IMR-90 (cell line): ENCODE data around the gene TRIM24. TPM values are rescaled to one million over a fixed set of nuclear protein-coding genes. Genes with fewer than 3 reads are reported as not detected.

Experiments used
- ATAC-seq: fragments of 200-7000 bp; cut with Tn5 transposase; 2 replicates; pipeline ENCODE4 v1.9.1; 2020; ENCODE audit warnings: low read depth, mild to moderate bottlenecking, moderate library complexity
- BruUV-seq: library from RNA; stranded (reverse); fragments of 400-500 nt; replicated peaks from 2 replicates; lab custom pipeline; 2021; lab: Mats Ljungman, UMichigan
- CTCF ChIA-PET: fragments of 300-600 bp; formaldehyde crosslinking; extraction: SDS; loops from one replicate; lab custom pipeline; 2021; ENCODE audit warnings: antibody characterized with exemption; lab: Yijun Ruan, JAX
- POLR2A ChIA-PET: fragments of 300-600 bp; sonication (Branson Sonifier 250); formaldehyde crosslinking; loops from one replicate; lab custom pipeline; 2022; ENCODE audit warnings: antibody characterized with exemption; ENCODE audit not compliant: unreplicated experiment; lab: Charles Lee
- DNase-seq: peaks from one replicate; pipeline ENCODE4 v3.0.0; 2013
- H2AFZ ChIP-seq: replicated peaks from 2 replicates; pipeline ENCODE3; 2013; ENCODE audit warnings: low read length, mild to moderate bottlenecking; ENCODE audit not compliant: poor library complexity
- H2AK5ac ChIP-seq: 2 replicates; pipeline ENCODE4 v1.6.1; 2013; ENCODE audit warnings: low read depth, low read length, inconsistent platforms
- H2AK9ac ChIP-seq: replicated peaks from 2 replicates; pipeline ENCODE3; 2013; ENCODE audit warnings: mild to moderate bottlenecking, low read depth, low read length, moderate library complexity; ENCODE audit not compliant: poor library complexity
- H2BK120ac ChIP-seq: 2 replicates; pipeline ENCODE4 v1.6.1; 2013; ENCODE audit warnings: low read depth, low read length, inconsistent platforms
- H2BK15ac ChIP-seq: 3 replicates; pipeline ENCODE4 v1.6.1; 2013; ENCODE audit warnings: low read depth, low read length, inconsistent platforms
- H2BK20ac ChIP-seq: 2 replicates; pipeline ENCODE4 v1.6.1; 2013; ENCODE audit warnings: low read depth, mild to moderate bottlenecking, inconsistent platforms, low read length, moderate library complexity
- H2BK5ac ChIP-seq: 2 replicates; pipeline ENCODE4 v1.6.1; 2013; ENCODE audit warnings: mild to moderate bottlenecking, low read depth, low read length, inconsistent platforms; ENCODE audit not compliant: poor library complexity, severe bottlenecking
- H3K14ac ChIP-seq: replicated peaks from 2 replicates; pipeline ENCODE4 v1.6.1; 2013; ENCODE audit warnings: low read depth, low read length, inconsistent platforms
- H3K18ac ChIP-seq: 2 replicates; pipeline ENCODE4 v1.6.1; 2013; ENCODE audit warnings: low read depth, low read length, control low read depth
- H3K23ac ChIP-seq: 2 replicates; pipeline ENCODE4 v1.6.1; 2013; ENCODE audit warnings: low read depth, low read length, inconsistent platforms
- H3K27ac ChIP-seq: 2 replicates; pipeline ENCODE4 v1.5.1; 2013; ENCODE audit warnings: mild to moderate bottlenecking, control low read depth, low read length; ENCODE audit not compliant: insufficient read depth
- H3K27me3 ChIP-seq: 2 replicates; pipeline ENCODE4 v1.6.1; 2013; ENCODE audit warnings: low read length; ENCODE audit not compliant: control insufficient read depth, insufficient read depth
- H3K36me3 ChIP-seq: 2 replicates; pipeline ENCODE4 v1.6.1; 2013; ENCODE audit warnings: low read length, mixed read lengths; ENCODE audit not compliant: control insufficient read depth, insufficient read depth
- H3K4ac ChIP-seq: 2 replicates; pipeline ENCODE4 v1.6.1; 2013; ENCODE audit warnings: low read depth, low read length, inconsistent platforms
- H3K4me1 ChIP-seq: 2 replicates; pipeline ENCODE4 v1.6.1; 2013; ENCODE audit warnings: low read length, mixed read lengths; ENCODE audit not compliant: control insufficient read depth, insufficient read depth
- H3K4me2 ChIP-seq: 2 replicates; pipeline ENCODE4 v1.6.1; 2013; ENCODE audit warnings: low read depth, mild to moderate bottlenecking, control low read depth, low read length, moderate library complexity
- H3K4me3 ChIP-seq: 2 replicates; pipeline ENCODE4 v1.5.1; 2013; ENCODE audit warnings: low read depth, mild to moderate bottlenecking, control low read depth, low read length, moderate library complexity; ENCODE audit not compliant: insufficient read depth
- H3K56ac ChIP-seq: 2 replicates; pipeline ENCODE4 v1.6.1; 2013; ENCODE audit warnings: low read length, inconsistent platforms; ENCODE audit not compliant: insufficient read depth; ENCODE audit errors: extremely low read depth
- H3K79me1 ChIP-seq, 2 experiments: 2 replicates each; pipeline ENCODE4 v1.6.1; 2013; ENCODE audit warnings: low read length in 2 of 2, inconsistent platforms in 1 of 2, low read depth in 1 of 2
- H3K9ac ChIP-seq: 2 replicates; pipeline ENCODE4 v1.6.1; 2013; ENCODE audit warnings: low read depth, low read length, control low read depth
- H3K9me1 ChIP-seq: 2 replicates; pipeline ENCODE4 v1.6.1; 2013; ENCODE audit warnings: low read length, inconsistent platforms; ENCODE audit not compliant: insufficient read depth
- H3K9me3 ChIP-seq: 2 replicates; pipeline ENCODE4 v1.6.1; 2013; ENCODE audit warnings: low read length; ENCODE audit not compliant: control insufficient read depth, insufficient read depth
- H4K20me1 ChIP-seq: 2 replicates; pipeline ENCODE4 v1.6.1; 2013; ENCODE audit warnings: low read length, inconsistent platforms; ENCODE audit not compliant: insufficient read depth
- H4K5ac ChIP-seq: 2 replicates; pipeline ENCODE4 v1.6.1; 2013; ENCODE audit warnings: mild to moderate bottlenecking, low read depth, low read length, control low read depth
- H4K8ac ChIP-seq, 2 experiments: 2 replicates each; pipeline ENCODE4 v1.6.1; 2013; ENCODE audit warnings: low read depth in 2 of 2, low read length in 2 of 2, control low read depth in 1 of 2, inconsistent platforms in 1 of 2
- H4K91ac ChIP-seq: 2 replicates; pipeline ENCODE4 v1.6.1; 2013; ENCODE audit warnings: low read depth, low read length, inconsistent platforms; ENCODE audit not compliant: insufficient read depth
- BHLHE40 ChIP-seq: fragments of 150-350 bp; IDR thresholded peaks from 2 replicates; pipeline ENCODE4 v1.6.1; 2016; ENCODE audit warnings: mild to moderate bottlenecking, low read depth, low read length
- CEBPB ChIP-seq: IDR thresholded peaks from 2 replicates; pipeline ENCODE4 v1.6.1; 2012; ENCODE audit warnings: low read depth, low read length, improper control_type of control experiment
- CHD1 ChIP-seq: IDR thresholded peaks from 2 replicates; pipeline ENCODE4 v1.6.1; 2012; ENCODE audit warnings: low read depth, low read length, improper control_type of control experiment
- CTCF ChIP-seq: conservative IDR thresholded peaks from 2 replicates; pipeline ENCODE4 v1.5.1; 2012; ENCODE audit warnings: mild to moderate bottlenecking, low read depth, low read length, improper control_type of control experiment
- ELK1 ChIP-seq: fragments of 150-350 bp; IDR thresholded peaks from 2 replicates; pipeline ENCODE4 v1.6.1; 2016; ENCODE audit warnings: low read depth, mild to moderate bottlenecking, low read length, moderate library complexity, borderline replicate concordance
- FOS ChIP-seq: fragments of 150-350 bp; IDR thresholded peaks from 2 replicates; pipeline ENCODE4 v1.6.1; 2016; ENCODE audit warnings: low read depth, low read length
- MAFK ChIP-seq: IDR thresholded peaks from 2 replicates; pipeline ENCODE4 v1.6.1; 2012; ENCODE audit warnings: low read depth, low read length, improper control_type of control experiment
- MAZ ChIP-seq: IDR thresholded peaks from 2 replicates; pipeline ENCODE4 v1.6.1; 2012; ENCODE audit warnings: low read depth, mild to moderate bottlenecking, low read length, improper control_type of control experiment, moderate library complexity, borderline replicate concordance
- MXI1 ChIP-seq: IDR thresholded peaks from 2 replicates; pipeline ENCODE4 v1.6.1; 2012; ENCODE audit warnings: low read depth, mild to moderate bottlenecking, low read length, moderate library complexity, borderline replicate concordance
- NFE2L2 ChIP-seq: fragments of 150-350 bp; IDR thresholded peaks from 2 replicates; pipeline ENCODE4 v1.6.1; 2016; ENCODE audit warnings: low read depth, mild to moderate bottlenecking, low read length
- POLR2A ChIP-seq: IDR thresholded peaks from 2 replicates; pipeline ENCODE4 v1.6.1; 2012; ENCODE audit warnings: mild to moderate bottlenecking, low read depth, low read length
- RAD21 ChIP-seq: IDR thresholded peaks from 2 replicates; pipeline ENCODE4 v1.6.1; 2012; ENCODE audit warnings: low read length, improper control_type of control experiment
- RCOR1 ChIP-seq: IDR thresholded peaks from 2 replicates; pipeline ENCODE4 v1.6.1; 2012; ENCODE audit warnings: mild to moderate bottlenecking, low read length, improper control_type of control experiment; ENCODE audit not compliant: insufficient replicate concordance
- RFX5 ChIP-seq: IDR thresholded peaks from 2 replicates; pipeline ENCODE4 v1.8.0; 2012; ENCODE audit warnings: low read depth, mild to moderate bottlenecking, low read length, moderate library complexity
- SMC3 ChIP-seq: fragments of 150-350 bp; IDR thresholded peaks from 2 replicates; pipeline ENCODE4 v1.6.1; 2016; ENCODE audit warnings: low read depth, mild to moderate bottlenecking, antibody characterized with exemption, low read length, moderate library complexity
- USF2 ChIP-seq: fragments of 150-350 bp; IDR thresholded peaks from 2 replicates; pipeline ENCODE4 v1.6.1; 2017; ENCODE audit warnings: mild to moderate bottlenecking, antibody characterized with exemption, low read length, low read depth
- WGBS, 2 experiments: methylation state at CpG; one replicate each; pipeline versions ENCODE4 v1.1.5 to v1.1.7; 2013; ENCODE audit warnings: missing lambda C conversion rate in 2 of 2; ENCODE audit not compliant: insufficient read length in 1 of 2; ENCODE audit errors: extremely low coverage in 2 of 2; 5-methylcytosine and 5-hydroxymethylcytosine counted together
- dilution Hi-C: fragments of 300-500 bp; cut with HindIII; formaldehyde crosslinking; loops from one replicate; pipeline ENCODE4 v1.14.3; 2018; ENCODE audit warnings: low sequenced_read_pairs; ENCODE audit not compliant: unreplicated experiment
- in situ Hi-C: fragments of 300-500 bp; cut with MboI; formaldehyde crosslinking; loops from 3 replicates; pipeline ENCODE4 v1.14.3; 2019; ENCODE audit warnings: low sequenced_read_pairs, inconsistent platforms, mixed read lengths
- intact Hi-C: fragments of 100-400 bp; cut with micrococcal nuclease; formaldehyde crosslinking; loops from 2 replicates; pipeline ENCODE4 v1.10.0; 2022
- polyA plus RNA-seq, 3 experiments: library from polyadenylated mRNA; depleted of rRNA; stranded (reverse); fragments of >200 nt; gene quantifications; 2 replicates each; pipeline ENCODE4 v1.2.3, GENCODE V29; 2012; ENCODE audit warnings: low replicate concordance in 1 of 3
- total RNA-seq: library from RNA; depleted of rRNA; stranded (reverse); fragments of >200 nt; gene quantifications from 2 replicates; pipeline ENCODE4 v1.2.3, GENCODE V29; 2012

Gene TRIM24
- total and polyA plus RNA-seq, 2 of the 4 experiments (the other 2 are of a cell fraction): 4.1 to 5.7 TPM

GRCh38 chr7:138521837-138522461, 61.9 kb downstream of the TRIM24 start:
- Histone ChIP-seq H3K18ac (no peak overlapping the region), H2AK9ac (no peak overlapping the region), H2BK5ac (no peak overlapping the region), H3K27me3 (no peaks in the 10 kb centered on the region), H2BK20ac (no peak overlapping the region), H3K4me2 (no peak overlapping the region), H4K8ac (no peak overlapping the region), H2BK120ac (no peak overlapping the region), H3K23ac (no peak overlapping the region), H2AK5ac (no peak overlapping the region), H4K20me1 (no peaks in the 10 kb centered on the region), H3K36me3 (peaks cover 3% of the 10 kb centered on the region; the same call in 1 of the 2 replicates), H3K4me3 (no peak overlapping the region), H3K79me1 (no peaks in the 10 kb centered on the region), H3K14ac (no peak overlapping the region), H3K4me1 (no peaks in the 10 kb centered on the region), H2AFZ (no peak overlapping the region), H4K5ac (no peak overlapping the region), H3K9ac (no peak overlapping the region), H3K27ac (no peak overlapping the region), H2BK15ac (no peak overlapping the region), H3K56ac (no peak overlapping the region), H3K9me3 (0 out of 2 replicates have a peak, but pooled peaks cover 3% of the 10 kb centered on the region), H3K4ac (no peak overlapping the region), H3K9me1 (no peaks in the 10 kb centered on the region), H4K91ac (no peak overlapping the region)
- no peak for TF ChIP-seq MAZ
- no peak for TF ChIP-seq BHLHE40
- TF ChIP-seq POLR2A: no peak
- TF ChIP-seq CHD1: no peak
- no peak for TF ChIP-seq RFX5
- no peak for TF ChIP-seq CTCF
- TF ChIP-seq RCOR1: no peak
- no peak for TF ChIP-seq RAD21
- no peak for TF ChIP-seq FOS
- TF ChIP-seq SMC3: no peak
- TF ChIP-seq MXI1: no peak
- no peak for TF ChIP-seq MAFK
- no peak for TF ChIP-seq CEBPB
- no peak for TF ChIP-seq NFE2L2
- no peak for TF ChIP-seq USF2
- no peak for TF ChIP-seq ELK1
- DNase-seq (no peak), ATAC-seq (no peak)
- dilution Hi-C loops: no loop called here
- POLR2A ChIA-PET: no interaction called here
- no CpG with 5 or more reads among the region's 7 CpGs for WGBS, 2 experiments
- CTCF ChIA-PET: interaction anchor here (0.6 kb wide), 1 partner anchor 27 kb away, joined by 3 read pairs; no protein-coding TSS in a partner anchor
- intact Hi-C loops: no loop called here
- BruUV-seq: TSS peak; percentile 23
- in situ Hi-C loops: no loop called here
